HEK293 (cell line): Measurements from ENCODE around the gene NHSL2.

Source experiments
- CTCF ChIA-PET: fragments of 350-600 bp; formaldehyde crosslinking; extraction: SDS; loops from one replicate; lab custom pipeline; 2021; ENCODE audit warnings: antibody characterized with exemption; lab: Yijun Ruan, JAX
- POLR2A ChIA-PET: fragments of 300-600 bp; formaldehyde crosslinking; extraction: SDS; loops from one replicate; lab custom pipeline; 2020; ENCODE audit warnings: antibody characterized with exemption, inconsistent platforms; lab: Yijun Ruan, JAX
- H3K27ac ChIP-seq: fragments of 200-500 bp; sonication (Bioruptor generic); 2 replicates; pipeline ENCODE4 v1.5.1; 2014; ENCODE audit warnings: low read depth, low read length, control low read depth, inconsistent platforms; ENCODE audit errors: extremely low read depth
- H3K36me3 ChIP-seq, 2 experiments: fragments of 200-500 bp in 1 of 2; sonication (Bioruptor generic) in 1 of 2; 1 replicate in 1 of 2; 2 replicates in 1 of 2; pipeline ENCODE4 v1.5.1; 2014 to 2017; ENCODE audit warnings: inconsistent platforms in 2 of 2, low read length in 2 of 2; ENCODE audit not compliant: control insufficient read depth in 2 of 2, insufficient read depth in 1 of 2
- H3K4me1 ChIP-seq: fragments of 200-500 bp; sonication (Bioruptor generic); 2 replicates; pipeline ENCODE4 v1.5.1; 2014; ENCODE audit warnings: mild to moderate bottlenecking, low read length, inconsistent platforms; ENCODE audit not compliant: control insufficient read depth, insufficient read depth
- H3K4me3 ChIP-seq: 2 replicates; pipeline ENCODE4 v1.5.1; 2011; ENCODE audit warnings: low read depth, mild to moderate bottlenecking, control low read depth, low read length, moderate library complexity
- H3K9me3 ChIP-seq: fragments of 200-500 bp; sonication (Bioruptor generic); 2 replicates; pipeline ENCODE4 v1.5.1; 2014; ENCODE audit warnings: low read depth, low read length, inconsistent platforms; ENCODE audit not compliant: control insufficient read depth, insufficient read depth
- BCL11A ChIP-seq: fragments of 450-650 bp; formaldehyde crosslinking; IDR thresholded peaks from 2 replicates; pipeline ENCODE4 v1.5.1; 2016; ENCODE audit warnings: low read depth, missing biosample characterization, missing genetic modification characterization
- BCL11B ChIP-seq: fragments of 450-650 bp; formaldehyde crosslinking; IDR thresholded peaks from 2 replicates; pipeline ENCODE4 v1.5.1; 2016; ENCODE audit warnings: low read depth, missing biosample characterization, missing genetic modification characterization
- HOXC10 ChIP-seq: sonication (generic); formaldehyde crosslinking; IDR thresholded peaks from 2 replicates; pipeline ENCODE4 v1.8.1; 2023; ENCODE audit warnings: mild to moderate bottlenecking, missing genetic modification reagents
- HOXD13 ChIP-seq: sonication (generic); formaldehyde crosslinking; IDR thresholded peaks from 2 replicates; pipeline ENCODE4 v1.8.0; 2022; ENCODE audit warnings: missing genetic modification reagents, borderline replicate concordance
- KLF9 ChIP-seq: fragments of 450-650 bp; formaldehyde crosslinking; IDR thresholded peaks from 2 replicates; pipeline ENCODE4 v1.5.1; 2016; ENCODE audit warnings: missing biosample characterization, missing genetic modification characterization, low read depth
- SP7 ChIP-seq: fragments of 450-650 bp; formaldehyde crosslinking; IDR thresholded peaks from 2 replicates; pipeline ENCODE4 v1.5.1; 2016; ENCODE audit warnings: missing biosample characterization, missing genetic modification characterization
- YY1 ChIP-seq: fragments of 450-650 bp; formaldehyde crosslinking; IDR thresholded peaks from 2 replicates; pipeline ENCODE4 v1.5.1; 2018; ENCODE audit warnings: missing biosample characterization, missing genetic modification characterization
- ZBTB17 ChIP-seq: fragments of 450-650 bp; formaldehyde crosslinking; IDR thresholded peaks from 2 replicates; pipeline ENCODE4 v1.5.1; 2016; ENCODE audit warnings: missing biosample characterization, missing genetic modification characterization
- ZBTB7A ChIP-seq: fragments of 450-650 bp; formaldehyde crosslinking; IDR thresholded peaks from 2 replicates; pipeline ENCODE4 v1.5.1; 2016; ENCODE audit warnings: low read depth, missing biosample characterization, missing genetic modification characterization
- ZIC2 ChIP-seq: fragments of 450-650 bp; formaldehyde crosslinking; IDR thresholded peaks from 2 replicates; pipeline ENCODE4 v1.5.1; 2016; ENCODE audit warnings: missing biosample characterization, missing genetic modification characterization
- ZNF112 ChIP-seq: fragments of 450-650 bp; formaldehyde crosslinking; IDR thresholded peaks from 2 replicates; pipeline ENCODE4 v1.5.0; 2017; ENCODE audit warnings: missing biosample characterization, missing genetic modification characterization
- ZNF132 ChIP-seq: fragments of 450-650 bp; formaldehyde crosslinking; IDR thresholded peaks from 2 replicates; pipeline ENCODE4 v1.5.1; 2017; ENCODE audit warnings: missing biosample characterization, missing genetic modification characterization, borderline replicate concordance
- ZNF133 ChIP-seq: fragments of 450-650 bp; formaldehyde crosslinking; IDR thresholded peaks from 2 replicates; pipeline ENCODE4 v1.5.1; 2016; ENCODE audit warnings: missing biosample characterization, missing genetic modification characterization
- ZNF239 ChIP-seq: fragments of 450-650 bp; formaldehyde crosslinking; IDR thresholded peaks from 2 replicates; pipeline ENCODE4 v1.5.1; 2016; ENCODE audit warnings: missing biosample characterization, missing genetic modification characterization
- ZNF510 ChIP-seq: fragments of 450-650 bp; formaldehyde crosslinking; IDR thresholded peaks from 2 replicates; pipeline ENCODE4 v1.5.1; 2018; ENCODE audit warnings: mild to moderate bottlenecking, missing genetic modification characterization, missing biosample characterization; ENCODE audit not compliant: insufficient replicate concordance
- ZNF548 ChIP-seq: fragments of 450-650 bp; formaldehyde crosslinking; IDR thresholded peaks from 2 replicates; pipeline ENCODE4 v1.5.1; 2016; ENCODE audit warnings: missing biosample characterization, missing genetic modification characterization
- ZSCAN16 ChIP-seq: fragments of 450-650 bp; formaldehyde crosslinking; IDR thresholded peaks from 2 replicates; pipeline ENCODE4 v1.5.1; 2016; ENCODE audit warnings: missing biosample characterization, missing genetic modification characterization
- TF ChIP-seq, protein P1 (sequence below): fragments of 450-650 bp; formaldehyde crosslinking; IDR thresholded peaks from 2 replicates; pipeline ENCODE4 v1.5.1; 2017; ENCODE audit warnings: missing biosample characterization, missing genetic modification characterization
- TF ChIP-seq, protein P2 (sequence below): fragments of 450-650 bp; formaldehyde crosslinking; IDR thresholded peaks from 2 replicates; pipeline ENCODE4 v1.5.1; 2016; ENCODE audit warnings: missing biosample characterization, missing genetic modification characterization
- TF ChIP-seq, protein P3 (sequence below): fragments of 450-650 bp; formaldehyde crosslinking; IDR thresholded peaks from 2 replicates; pipeline ENCODE4 v1.5.1; 2016; ENCODE audit warnings: missing biosample characterization, missing genetic modification characterization, borderline replicate concordance
- TF ChIP-seq, protein P4 (sequence below): fragments of 450-650 bp; formaldehyde crosslinking; IDR thresholded peaks from 2 replicates; pipeline ENCODE4 v1.5.1; 2016; ENCODE audit warnings: missing biosample characterization, missing genetic modification characterization

NHSL2 gene

DNA sequence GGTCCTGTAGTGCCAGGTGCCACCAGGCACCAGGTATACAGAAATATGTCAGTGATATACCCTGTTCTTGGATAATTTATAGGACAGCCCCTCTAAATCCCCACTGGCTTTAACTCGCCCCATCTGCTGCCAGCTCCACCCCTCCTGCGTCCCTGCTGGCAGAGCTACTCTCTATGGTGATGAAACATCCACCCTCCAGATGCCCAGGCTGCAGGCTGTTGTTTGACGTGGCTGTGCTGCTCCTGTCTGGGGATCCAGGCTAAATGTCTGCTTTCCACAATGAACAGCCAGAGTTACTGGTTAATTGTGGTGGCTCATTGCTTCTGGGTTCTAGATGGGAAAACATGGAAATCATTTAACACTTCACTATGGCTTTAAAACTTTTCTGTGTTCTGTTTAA lies 12.9 kb downstream of the NHSL2 start (continued):
- TF ChIP-seq HOXD13 (CRISPR knock-in tag): no peak

DNA sequence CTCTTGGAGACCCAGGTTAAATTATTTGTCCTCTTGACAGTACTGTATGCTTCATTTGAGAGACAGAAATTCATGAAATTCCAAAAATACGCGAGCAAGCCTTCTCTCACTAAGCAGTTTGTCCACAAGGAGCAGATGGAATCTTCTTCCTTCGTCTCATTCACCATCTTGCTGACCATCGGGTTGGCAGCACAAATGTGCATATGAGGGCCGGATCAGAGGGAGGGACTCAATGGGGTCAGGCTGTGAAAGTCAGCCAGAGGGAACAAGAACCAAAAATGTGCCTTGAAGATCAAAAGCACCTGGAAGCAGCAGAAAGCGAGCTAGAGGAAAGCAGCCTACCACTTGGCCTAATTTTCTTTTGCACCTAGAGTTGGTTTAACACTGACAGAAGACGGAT lies 16.4 kb downstream of the NHSL2 start:
- CTCF ChIA-PET: interaction anchor here (0.9 to 1.1 kb wide), 4 partner anchors 18 to 200 kb away, joined by 3 to 4 read pairs (median 4); no protein-coding TSS in a partner anchor
- no peak overlapping the region for H3K27ac ChIP-seq
- H3K4me3 ChIP-seq: no peak overlapping the region
- TF ChIP-seq YY1 (tag by site-specific recombination) (no peak), ZNF239 (tag by site-specific recombination) (no peak), ZIC2 (tag by site-specific recombination) (no peak), BCL11B (no peak), KLF9 (tag by site-specific recombination) (no peak), ZNF510 (no peak), HOXC10 (no peak), SP7 (no peak), ZNF548 (tag by site-specific recombination) (no peak), BCL11A (tag by site-specific recombination) (no peak), ZNF133 (tag by site-specific recombination) (no peak), ZBTB17 (no peak), ZNF112 (no peak), ZBTB7A (tag by site-specific recombination) (no peak), ZNF132 (no peak), ZSCAN16 (tag by site-specific recombination) (no peak)
- TF ChIP-seq, protein P1, sequence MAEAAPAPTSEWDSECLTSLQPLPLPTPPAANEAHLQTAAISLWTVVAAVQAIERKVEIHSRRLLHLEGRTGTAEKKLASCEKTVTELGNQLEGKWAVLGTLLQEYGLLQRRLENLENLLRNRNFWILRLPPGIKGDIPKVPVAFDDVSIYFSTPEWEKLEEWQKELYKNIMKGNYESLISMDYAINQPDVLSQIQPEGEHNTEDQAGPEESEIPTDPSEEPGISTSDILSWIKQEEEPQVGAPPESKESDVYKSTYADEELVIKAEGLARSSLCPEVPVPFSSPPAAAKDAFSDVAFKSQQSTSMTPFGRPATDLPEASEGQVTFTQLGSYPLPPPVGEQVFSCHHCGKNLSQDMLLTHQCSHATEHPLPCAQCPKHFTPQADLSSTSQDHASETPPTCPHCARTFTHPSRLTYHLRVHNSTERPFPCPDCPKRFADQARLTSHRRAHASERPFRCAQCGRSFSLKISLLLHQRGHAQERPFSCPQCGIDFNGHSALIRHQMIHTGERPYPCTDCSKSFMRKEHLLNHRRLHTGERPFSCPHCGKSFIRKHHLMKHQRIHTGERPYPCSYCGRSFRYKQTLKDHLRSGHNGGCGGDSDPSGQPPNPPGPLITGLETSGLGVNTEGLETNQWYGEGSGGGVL (tag by site-specific recombination): no peak
- TF ChIP-seq, protein P2, sequence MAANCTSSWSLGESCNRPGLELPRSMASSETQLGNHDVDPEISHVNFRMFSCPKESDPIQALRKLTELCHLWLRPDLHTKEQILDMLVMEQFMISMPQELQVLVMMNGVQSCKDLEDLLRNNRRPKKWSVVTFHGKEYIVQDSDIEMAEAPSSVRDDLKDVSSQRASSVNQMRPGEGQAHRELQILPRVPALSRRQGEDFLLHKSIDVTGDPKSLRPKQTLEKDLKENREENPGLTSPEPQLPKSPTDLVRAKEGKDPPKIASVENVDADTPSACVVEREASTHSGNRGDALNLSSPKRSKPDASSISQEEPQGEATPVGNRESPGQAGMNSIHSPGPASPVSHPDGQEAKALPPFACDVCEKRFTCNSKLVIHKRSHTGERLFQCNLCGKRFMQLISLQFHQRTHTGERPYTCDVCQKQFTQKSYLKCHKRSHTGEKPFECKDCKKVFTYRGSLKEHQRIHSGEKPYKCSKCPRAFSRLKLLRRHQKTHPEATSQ (tag by site-specific recombination): no peak
- TF ChIP-seq, protein P3, sequence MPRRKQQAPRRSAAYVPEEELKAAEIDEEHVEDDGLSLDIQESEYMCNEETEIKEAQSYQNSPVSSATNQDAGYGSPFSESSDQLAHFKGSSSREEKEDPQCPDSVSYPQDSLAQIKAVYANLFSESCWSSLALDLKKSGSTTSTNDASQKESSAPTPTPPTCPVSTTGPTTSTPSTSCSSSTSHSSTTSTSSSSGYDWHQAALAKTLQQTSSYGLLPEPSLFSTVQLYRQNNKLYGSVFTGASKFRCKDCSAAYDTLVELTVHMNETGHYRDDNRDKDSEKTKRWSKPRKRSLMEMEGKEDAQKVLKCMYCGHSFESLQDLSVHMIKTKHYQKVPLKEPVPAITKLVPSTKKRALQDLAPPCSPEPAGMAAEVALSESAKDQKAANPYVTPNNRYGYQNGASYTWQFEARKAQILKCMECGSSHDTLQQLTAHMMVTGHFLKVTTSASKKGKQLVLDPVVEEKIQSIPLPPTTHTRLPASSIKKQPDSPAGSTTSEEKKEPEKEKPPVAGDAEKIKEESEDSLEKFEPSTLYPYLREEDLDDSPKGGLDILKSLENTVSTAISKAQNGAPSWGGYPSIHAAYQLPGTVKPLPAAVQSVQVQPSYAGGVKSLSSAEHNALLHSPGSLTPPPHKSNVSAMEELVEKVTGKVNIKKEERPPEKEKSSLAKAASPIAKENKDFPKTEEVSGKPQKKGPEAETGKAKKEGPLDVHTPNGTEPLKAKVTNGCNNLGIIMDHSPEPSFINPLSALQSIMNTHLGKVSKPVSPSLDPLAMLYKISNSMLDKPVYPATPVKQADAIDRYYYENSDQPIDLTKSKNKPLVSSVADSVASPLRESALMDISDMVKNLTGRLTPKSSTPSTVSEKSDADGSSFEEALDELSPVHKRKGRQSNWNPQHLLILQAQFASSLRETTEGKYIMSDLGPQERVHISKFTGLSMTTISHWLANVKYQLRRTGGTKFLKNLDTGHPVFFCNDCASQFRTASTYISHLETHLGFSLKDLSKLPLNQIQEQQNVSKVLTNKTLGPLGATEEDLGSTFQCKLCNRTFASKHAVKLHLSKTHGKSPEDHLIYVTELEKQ (tag by site-specific recombination): no peak
- TF ChIP-seq, all 188 proteins: peak for 0
- no peaks in the 10 kb centered on the region for H3K4me1 ChIP-seq
- H3K36me3 ChIP-seq: no peaks in the 10 kb centered on the region
- POLR2A ChIA-PET: interaction anchor here (0.5 kb wide), 1 partner anchor 57 kb away, joined by 3 read pairs; no protein-coding TSS in a partner anchor
- no peaks in the 10 kb centered on the region for H3K9me3 ChIP-seq

DNA sequence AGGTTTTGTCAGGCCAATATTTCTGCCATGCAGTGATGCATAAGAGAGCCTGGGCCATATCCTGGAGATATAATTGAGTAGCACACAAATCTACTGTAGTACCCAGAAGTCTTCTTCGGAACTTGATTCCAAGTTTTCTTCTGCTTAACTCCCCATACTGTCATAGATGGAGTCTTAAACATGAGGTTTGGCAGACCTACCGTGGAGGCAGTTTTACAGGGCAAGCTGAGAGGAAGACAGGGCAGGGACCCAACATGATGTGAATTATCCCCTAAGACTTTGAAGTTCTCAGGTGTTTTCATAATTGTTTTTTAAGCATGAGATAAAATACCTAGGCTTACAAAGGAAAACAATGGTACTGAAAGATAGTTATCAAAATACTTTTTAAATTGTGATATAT lies 18.2 kb downstream of the NHSL2 start:
- Histone ChIP-seq H3K27ac (no peak overlapping the region), H3K36me3 (no peaks in the 10 kb centered on the region), H3K4me1 (no peaks in the 10 kb centered on the region), H3K9me3 (no peaks in the 10 kb centered on the region), H3K4me3 (no peak overlapping the region)
- TF ChIP-seq, protein P4, sequence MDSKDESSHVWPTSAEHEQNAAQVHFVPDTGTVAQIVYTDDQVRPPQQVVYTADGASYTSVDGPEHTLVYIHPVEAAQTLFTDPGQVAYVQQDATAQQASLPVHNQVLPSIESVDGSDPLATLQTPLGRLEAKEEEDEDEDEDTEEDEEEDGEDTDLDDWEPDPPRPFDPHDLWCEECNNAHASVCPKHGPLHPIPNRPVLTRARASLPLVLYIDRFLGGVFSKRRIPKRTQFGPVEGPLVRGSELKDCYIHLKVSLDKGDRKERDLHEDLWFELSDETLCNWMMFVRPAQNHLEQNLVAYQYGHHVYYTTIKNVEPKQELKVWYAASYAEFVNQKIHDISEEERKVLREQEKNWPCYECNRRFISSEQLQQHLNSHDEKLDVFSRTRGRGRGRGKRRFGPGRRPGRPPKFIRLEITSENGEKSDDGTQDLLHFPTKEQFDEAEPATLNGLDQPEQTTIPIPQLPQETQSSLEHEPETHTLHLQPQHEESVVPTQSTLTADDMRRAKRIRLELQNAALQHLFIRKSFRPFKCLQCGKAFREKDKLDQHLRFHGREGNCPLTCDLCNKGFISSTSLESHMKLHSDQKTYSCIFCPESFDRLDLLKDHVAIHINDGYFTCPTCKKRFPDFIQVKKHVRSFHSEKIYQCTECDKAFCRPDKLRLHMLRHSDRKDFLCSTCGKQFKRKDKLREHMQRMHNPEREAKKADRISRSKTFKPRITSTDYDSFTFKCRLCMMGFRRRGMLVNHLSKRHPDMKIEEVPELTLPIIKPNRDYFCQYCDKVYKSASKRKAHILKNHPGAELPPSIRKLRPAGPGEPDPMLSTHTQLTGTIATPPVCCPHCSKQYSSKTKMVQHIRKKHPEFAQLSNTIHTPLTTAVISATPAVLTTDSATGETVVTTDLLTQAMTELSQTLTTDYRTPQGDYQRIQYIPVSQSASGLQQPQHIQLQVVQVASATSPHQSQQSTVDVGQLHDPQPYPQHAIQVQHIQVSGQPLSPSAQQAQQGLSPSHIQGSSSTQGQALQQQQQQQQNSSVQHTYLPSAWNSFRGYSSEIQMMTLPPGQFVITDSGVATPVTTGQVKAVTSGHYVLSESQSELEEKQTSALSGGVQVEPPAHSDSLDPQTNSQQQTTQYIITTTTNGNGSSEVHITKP: no peak
- ChIA-PET CTCF (no interaction called here), POLR2A (no interaction called here)
